NCI-H1694 treated with DMSO at 0.1 percent for 48 hours (cell line): ENCODE results near the gene EXD2.

Experiments used
- DNase-seq: peaks from one replicate; lab custom pipeline; 2025; lab: John Stamatoyannopoulos, UW

Gene EXD2

DNA sequence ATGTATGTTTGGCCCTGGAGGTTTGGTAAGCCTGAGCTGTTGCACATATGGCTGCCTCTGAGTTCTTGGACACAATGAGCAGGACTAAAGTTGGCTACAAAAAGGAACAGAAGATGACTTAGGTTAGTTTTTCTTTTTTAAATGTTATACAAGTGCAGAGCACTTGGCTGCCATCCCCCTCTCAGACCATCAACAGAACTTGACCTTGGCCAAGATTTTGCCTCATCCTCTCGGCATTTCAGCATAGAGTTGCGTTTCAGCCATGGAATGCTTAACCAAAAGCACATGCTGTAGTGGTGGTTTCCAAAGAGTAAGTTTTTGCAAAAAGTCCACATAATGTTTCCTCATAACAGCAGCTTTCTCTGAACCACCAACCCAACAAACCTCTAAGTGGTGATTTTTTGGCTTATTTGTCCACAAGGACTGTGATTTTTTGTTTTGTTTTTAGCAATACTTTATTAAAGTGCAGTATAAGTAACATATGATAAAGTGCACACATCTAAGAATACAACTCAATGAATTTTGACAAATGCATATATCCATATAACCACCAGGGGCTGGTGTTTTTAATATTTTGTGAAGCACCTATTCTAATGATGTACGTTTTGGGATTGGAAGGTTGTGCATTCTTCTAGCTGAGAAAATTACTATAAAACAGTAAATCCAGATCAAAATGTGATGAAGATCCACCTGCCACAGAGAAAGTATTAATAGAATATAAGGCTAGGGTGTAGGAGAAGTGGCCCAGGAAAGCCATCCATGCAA, 56.6 kb downstream of the EXD2 start:
- DNase-seq, result no peak

DNA sequence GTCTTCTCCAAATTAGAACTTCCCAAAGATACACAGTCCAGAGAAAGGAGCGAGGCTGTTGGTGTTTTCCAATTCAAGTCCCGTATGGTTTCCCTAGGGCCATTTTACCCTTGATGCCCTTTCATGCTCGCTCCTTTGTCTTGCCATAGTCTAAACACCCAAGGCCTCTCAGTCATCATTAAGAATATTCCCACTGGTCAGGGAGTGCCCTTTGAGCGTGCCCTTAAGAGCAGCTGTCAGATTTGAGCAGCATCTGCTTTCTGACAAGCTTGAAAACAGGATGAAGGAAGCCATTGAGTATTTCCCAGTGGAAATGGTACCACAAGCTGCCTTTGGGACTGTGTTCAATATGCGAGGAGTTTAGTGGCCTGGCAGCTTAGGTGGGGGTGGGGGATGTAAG, 58.3 kb downstream of the EXD2 start:
- DNase-seq, result no peak

DNA sequence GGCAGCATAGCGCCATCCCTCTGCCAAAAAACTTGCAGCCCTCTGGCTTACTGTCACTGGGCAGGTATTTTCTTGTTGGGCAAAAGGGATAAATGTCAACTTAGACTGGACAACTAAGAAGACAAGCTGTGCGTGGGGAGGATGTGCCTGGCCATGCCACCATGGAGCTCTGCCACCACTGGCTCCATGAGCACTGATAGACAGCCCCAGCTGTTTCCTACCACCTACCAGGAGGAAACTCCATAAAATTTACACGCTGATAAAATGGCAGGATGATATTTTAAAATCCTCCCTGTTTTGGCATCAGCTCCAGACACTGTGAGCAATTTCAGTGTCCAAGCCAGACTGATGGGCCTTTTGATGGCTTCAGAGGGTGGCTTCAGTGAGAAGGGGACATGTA, 61.6 kb downstream of the EXD2 start:
- no peak for DNase-seq

DNA sequence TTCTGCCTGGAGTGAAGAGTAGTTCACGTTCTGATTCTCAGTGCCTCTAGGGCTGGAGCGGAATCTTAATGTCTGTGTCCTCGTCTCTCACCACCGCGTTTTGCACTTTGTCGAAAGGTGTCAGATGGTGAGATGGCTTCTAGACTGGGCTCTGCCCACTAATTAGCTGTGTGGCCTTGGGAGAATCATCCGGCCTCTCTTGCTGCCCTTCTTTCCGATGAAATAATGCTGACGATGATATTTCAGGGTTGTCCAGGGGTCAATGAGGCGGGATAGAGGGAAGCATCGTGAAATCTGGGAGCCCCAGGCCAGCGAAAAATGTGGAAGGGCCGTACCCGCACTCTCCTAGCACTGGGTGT, 67.8 kb downstream of the EXD2 start:
- no peak for DNase-seq

- no peak for DNase-seq
These were observed 68.4 kb downstream of the EXD2 start, which contains the start of gene GALNT16 for GRCh38 chr14:69259527-69260189. Gene GALNT16, plus strand, starts transcription at chr14:69260158. Its CDS starts 133 bp downstream, at chr14:69260291.

GRCh38 chr14:69260190-69260860, 69.0 kb downstream of the EXD2 start:
- peak; percentile 40 for DNase-seq

DNA sequence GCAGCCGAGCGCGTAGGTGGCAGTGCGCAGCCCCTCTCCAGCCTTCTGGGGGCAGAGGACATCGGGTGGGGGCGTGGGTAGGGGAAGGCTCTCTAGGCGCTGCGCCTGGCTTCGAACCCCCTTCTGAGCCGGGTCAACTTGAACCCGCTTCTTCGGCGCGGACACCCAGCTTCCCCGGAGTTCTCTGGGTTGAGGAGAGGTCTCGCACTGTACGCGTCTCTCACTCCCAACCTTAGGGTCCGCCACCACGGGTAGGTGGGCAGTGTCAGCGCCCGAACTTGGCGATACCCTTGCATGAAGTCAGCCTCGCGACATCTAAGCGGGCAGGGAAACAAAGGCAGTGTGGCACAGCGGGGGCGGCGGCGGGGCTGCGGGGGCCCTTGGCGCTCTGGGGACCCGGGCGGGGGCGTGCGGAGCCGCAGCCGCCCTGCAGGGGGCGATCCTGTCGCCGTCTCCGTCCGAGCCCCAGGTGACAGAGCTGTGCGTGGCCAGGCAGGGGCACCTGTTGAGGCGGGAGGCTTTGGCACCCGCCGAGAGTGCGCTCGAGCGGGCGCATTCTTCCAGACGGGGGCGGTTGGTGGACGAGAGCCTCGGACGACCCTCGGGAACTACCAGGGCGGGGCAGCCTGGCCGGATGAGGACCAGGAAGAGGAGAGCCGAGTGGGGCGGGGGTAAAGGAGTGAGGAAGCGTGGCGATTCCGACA, 69.7 kb downstream of the EXD2 start:
- no peak for DNase-seq

DNA sequence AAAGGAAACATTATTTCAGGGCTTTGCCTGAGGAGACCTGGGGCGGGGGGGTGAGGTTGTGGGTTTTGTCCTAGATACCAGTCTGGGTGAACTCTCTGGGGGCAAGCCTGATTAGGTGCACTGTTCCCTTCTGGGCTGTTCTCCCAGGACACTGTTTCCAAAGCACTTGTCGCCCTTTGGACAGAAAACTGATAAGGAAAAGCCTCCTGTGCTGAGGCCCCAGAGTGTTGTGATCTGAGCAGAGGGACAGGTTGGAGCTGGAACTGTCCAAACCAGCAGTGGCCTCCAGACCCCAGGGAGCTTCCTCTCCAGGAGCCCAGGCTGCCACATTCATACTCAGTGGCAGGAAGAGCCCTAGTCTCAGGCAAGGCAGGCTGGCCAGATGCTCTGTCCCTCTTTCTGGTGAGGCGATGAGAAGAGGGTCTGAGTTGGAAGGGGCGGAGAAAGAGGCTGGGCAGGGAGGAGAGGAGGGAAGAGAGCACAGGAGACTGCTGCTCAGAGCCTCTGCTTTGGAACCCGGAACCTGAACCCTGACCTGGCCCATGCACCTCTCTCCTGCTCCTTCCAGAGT, 70.5 kb downstream of the EXD2 start:
- DNase-seq, result no peak

DNA sequence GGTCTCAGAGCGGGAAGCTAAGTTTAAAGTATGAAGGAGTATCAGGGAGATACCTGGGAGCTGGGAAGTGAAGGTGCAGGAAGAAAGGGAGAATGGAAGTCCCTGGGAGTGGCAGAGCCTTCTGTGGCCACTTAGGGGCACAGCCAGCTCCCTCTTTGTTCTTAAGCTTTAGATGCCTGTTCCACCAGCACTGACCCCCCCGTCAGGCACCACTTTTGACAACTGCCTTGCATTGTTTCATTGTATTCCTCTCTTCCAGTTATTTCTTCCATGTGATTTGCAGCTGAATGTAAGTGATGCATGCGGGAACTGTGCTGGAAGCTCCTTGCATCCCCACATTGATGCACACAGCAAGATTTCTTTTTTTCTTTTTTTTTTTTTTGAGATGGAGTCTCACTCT, 71.2 kb downstream of the EXD2 start:
- no peak for DNase-seq

GRCh38 chr14:69263364-69263763, 72.1 kb downstream of the EXD2 start:
- DNase-seq, result peak; percentile 86

- no peak for DNase-seq
These were observed 72.5 kb downstream of the EXD2 start for GRCh38 chr14:69263771-69264170.

DNA sequence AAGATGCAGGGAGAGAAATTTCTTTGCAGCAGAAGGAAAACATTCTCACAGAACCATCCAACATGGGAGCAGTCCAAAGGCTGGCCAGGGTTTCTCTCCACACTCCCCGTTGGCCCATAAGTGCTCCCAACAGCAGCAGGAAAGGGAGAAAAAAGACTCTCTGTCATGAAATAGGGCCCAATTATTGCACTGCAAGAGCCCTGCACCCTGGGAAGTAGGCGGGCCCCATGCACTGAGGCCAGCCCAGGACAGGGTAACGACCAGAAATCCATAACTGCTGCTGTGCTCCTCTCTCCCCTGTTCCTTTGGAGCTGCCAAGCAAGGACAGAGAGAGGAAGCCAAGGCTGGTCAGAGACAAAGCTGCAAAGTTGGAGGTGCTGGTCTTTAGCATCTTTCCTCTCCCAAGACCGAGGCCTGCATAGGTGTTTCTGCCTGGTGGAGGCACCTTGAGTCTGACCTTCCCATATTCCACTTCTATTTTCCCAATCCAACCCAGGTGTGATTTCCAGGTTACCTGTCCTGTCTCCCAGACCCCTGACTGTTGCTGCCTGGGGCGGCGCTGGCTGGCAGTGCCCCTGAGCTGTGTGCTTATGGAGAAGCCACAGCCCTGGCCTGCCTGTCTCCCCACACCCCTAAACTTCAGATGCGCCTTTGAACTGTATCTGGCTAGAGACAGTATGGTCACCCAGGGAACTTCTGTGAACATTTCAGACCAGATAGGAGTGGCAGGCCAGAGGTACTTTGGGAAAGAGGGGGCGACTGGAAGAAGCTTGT, 75.5 kb downstream of the EXD2 start:
- no peak for DNase-seq

- no peak for DNase-seq
These were observed 76.2 kb downstream of the EXD2 start for GRCh38 chr14:69267492-69267891.

- no peak for DNase-seq
These were observed 76.9 kb downstream of the EXD2 start for GRCh38 chr14:69268223-69268622.

DNA sequence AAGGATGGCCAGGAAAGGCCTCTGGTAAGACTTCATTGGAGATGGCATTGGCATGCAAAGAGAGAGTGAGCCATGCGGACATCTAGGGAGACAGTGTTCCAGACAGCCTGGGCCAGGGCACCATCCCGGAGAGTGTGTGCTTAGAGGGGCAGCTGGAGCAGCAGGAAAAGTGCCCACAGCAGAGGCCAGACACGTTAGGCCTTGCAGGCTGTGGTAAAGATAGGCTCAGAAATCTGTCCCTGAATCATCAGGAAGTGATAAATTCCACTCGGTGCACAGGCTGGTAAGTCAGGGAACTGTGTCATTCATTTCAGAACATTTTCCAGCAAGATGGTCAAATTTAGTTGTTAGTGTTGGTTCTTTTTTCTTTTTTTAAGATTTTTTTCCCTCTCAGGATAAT, 77.5 kb downstream of the EXD2 start:
- no peak for DNase-seq

- no peak for DNase-seq
These were observed 78.1 kb downstream of the EXD2 start for GRCh38 chr14:69269381-69269780.

- no peak for DNase-seq
These were observed 78.8 kb downstream of the EXD2 start for GRCh38 chr14:69270097-69270496.

GRCh38 chr14:69270795-69271708, 79.8 kb downstream of the EXD2 start:
- DNase-seq, result no peak

- DNase-seq, result no peak
These were observed 83.0 kb downstream of the EXD2 start for GRCh38 chr14:69274321-69274720.

- no peak for DNase-seq
These were observed 84.0 kb downstream of the EXD2 start for GRCh38 chr14:69275331-69275730.
